Activated CD8-positive, alpha-beta T cell treated with anti-CD3 and anti-CD28 coated beads for 36 hours (primary cell): ENCODE results near the gene RAX2. TPM values are rescaled to one million over a fixed set of nuclear protein-coding genes. Genes with fewer than 3 reads are reported as not detected.

Experiments used
- ATAC-seq: fragments of 200-7000 bp; cut with Tn5 transposase; one replicate; pipeline ENCODE4 v1.10.0; 2021; ENCODE audit warnings: mild to moderate bottlenecking, moderate library complexity
- CTCF ChIA-PET: fragments of 350-600 bp; sonication (Branson Sonifier 250); formaldehyde crosslinking; loops from one replicate; lab custom pipeline; 2021; ENCODE audit warnings: antibody characterized with exemption; lab: Charles Lee
- POLR2A ChIA-PET: fragments of 350-600 bp; sonication (Branson Sonifier 250); formaldehyde crosslinking; loops from one replicate; lab custom pipeline; 2021; ENCODE audit warnings: antibody characterized with exemption; lab: Charles Lee
- DNase-seq: peaks from one replicate; pipeline ENCODE4 v3.0.0-alpha.2; 2020
- H3K27ac Mint-ChIP-seq: one replicate; pipeline ENCODE4 v1.8.0; 2021; ENCODE audit warnings: mild to moderate bottlenecking, mixed read lengths
- H3K27me3 Mint-ChIP-seq: one replicate; pipeline ENCODE4 v1.8.0; 2021; ENCODE audit warnings: mixed read lengths
- H3K36me3 Mint-ChIP-seq: one replicate; pipeline ENCODE4 v1.8.0; 2021; ENCODE audit warnings: low read depth, mixed read lengths
- H3K4me1 Mint-ChIP-seq: one replicate; pipeline ENCODE4 v1.8.0; 2021; ENCODE audit warnings: low read depth, mixed read lengths
- H3K4me3 Mint-ChIP-seq: one replicate; pipeline ENCODE4 v1.8.0; 2021; ENCODE audit warnings: mild to moderate bottlenecking, moderate library complexity, mixed read lengths
- H3K9me3 Mint-ChIP-seq: one replicate; pipeline ENCODE4 v1.8.0; 2021; ENCODE audit warnings: mixed read lengths
- intact Hi-C: fragments of 100-400 bp; cut with micrococcal nuclease; formaldehyde crosslinking; loops from one replicate; pipeline ENCODE4 v1.10.0; 2022
- total RNA-seq, 2 experiments: library from RNA; stranded (reverse); gene quantifications; one replicate each; pipeline ENCODE4 v1.2.3, GENCODE V29; 2021
- TF ChIP-seq, protein P1 (sequence below): fragments of 200-600 bp; IDR thresholded peaks from one replicate; pipeline ENCODE4 v1.8.0; 2022; ENCODE audit warnings: antibody characterized with exemption, mild to moderate bottlenecking

RAX2 gene
- total RNA-seq, 2 experiments from 2014 or later = not detected

DNA sequence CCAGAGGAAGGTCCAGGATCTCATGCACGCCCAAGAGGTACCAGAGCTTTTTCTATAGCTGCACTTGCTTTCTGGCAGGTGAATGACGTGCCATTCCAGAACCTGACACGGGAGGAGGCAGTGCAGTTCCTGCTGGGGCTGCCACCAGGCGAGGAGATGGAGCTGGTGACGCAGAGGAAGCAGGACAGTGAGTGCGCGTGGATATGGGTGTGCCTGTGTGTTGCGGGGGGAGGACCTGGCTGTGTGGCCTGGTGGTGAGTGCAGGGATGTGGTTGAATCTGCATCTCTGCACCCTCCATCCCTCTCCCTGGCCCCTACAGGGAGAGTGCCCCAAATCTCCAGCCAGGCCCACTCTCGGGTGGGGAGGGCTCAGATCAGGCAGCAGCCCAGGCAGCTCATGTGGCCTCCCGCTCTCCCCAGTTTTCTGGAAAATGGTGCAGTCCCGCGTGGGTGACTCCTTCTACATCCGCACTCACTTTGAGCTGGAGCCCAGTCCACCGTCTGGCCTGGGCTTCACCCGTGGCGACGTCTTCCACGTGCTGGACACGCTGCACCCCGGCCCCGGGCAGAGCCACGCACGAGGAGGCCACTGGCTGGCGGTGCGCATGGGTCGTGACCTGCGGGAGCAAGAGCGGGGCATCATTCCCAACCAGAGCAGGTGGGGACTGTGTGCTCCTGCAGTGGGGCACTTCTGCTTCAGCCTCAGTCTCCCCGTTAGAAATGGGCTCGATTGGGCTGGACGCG, 33.4 kb downstream of the RAX2 start:
- ATAC-seq (no peak), DNase-seq (no peak)
- TF ChIP-seq, protein P1, sequence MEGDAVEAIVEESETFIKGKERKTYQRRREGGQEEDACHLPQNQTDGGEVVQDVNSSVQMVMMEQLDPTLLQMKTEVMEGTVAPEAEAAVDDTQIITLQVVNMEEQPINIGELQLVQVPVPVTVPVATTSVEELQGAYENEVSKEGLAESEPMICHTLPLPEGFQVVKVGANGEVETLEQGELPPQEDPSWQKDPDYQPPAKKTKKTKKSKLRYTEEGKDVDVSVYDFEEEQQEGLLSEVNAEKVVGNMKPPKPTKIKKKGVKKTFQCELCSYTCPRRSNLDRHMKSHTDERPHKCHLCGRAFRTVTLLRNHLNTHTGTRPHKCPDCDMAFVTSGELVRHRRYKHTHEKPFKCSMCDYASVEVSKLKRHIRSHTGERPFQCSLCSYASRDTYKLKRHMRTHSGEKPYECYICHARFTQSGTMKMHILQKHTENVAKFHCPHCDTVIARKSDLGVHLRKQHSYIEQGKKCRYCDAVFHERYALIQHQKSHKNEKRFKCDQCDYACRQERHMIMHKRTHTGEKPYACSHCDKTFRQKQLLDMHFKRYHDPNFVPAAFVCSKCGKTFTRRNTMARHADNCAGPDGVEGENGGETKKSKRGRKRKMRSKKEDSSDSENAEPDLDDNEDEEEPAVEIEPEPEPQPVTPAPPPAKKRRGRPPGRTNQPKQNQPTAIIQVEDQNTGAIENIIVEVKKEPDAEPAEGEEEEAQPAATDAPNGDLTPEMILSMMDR = no peak
- Mint-ChIP-seq H3K4me3 (no peak overlapping the region), H3K36me3 (no peaks in the 10 kb centered on the region), H3K27me3 (no peaks in the 10 kb centered on the region), H3K27ac (no peak overlapping the region), H3K9me3 (no peaks in the 10 kb centered on the region), H3K4me1 (peaks cover 3% of the 10 kb centered on the region)
- intact Hi-C loops = no loop called here
- CTCF ChIA-PET = no interaction called here
- POLR2A ChIA-PET = interaction anchor here (0.7 kb wide), 1 partner anchor 91 kb away, joined by 3 read pairs; no protein-coding TSS in a partner anchor

GRCh38 chr19:3737487-3738205, 34.4 kb downstream of the RAX2 start:
- ChIA-PET CTCF (no interaction called here), POLR2A (interaction anchor here (0.7 kb wide), 1 partner anchor 92 kb away, joined by 3 read pairs; no protein-coding TSS in a partner anchor)
- no peaks in the 10 kb centered on the region for H3K27me3 Mint-ChIP-seq
- H3K9me3 Mint-ChIP-seq = no peaks in the 10 kb centered on the region
- H3K4me3 Mint-ChIP-seq = no peak overlapping the region
- H3K36me3 Mint-ChIP-seq = no peaks in the 10 kb centered on the region
- no peak overlapping the region for H3K27ac Mint-ChIP-seq
- intact Hi-C loops = no loop called here
- H3K4me1 Mint-ChIP-seq = peaks cover 3% of the 10 kb centered on the region
- ATAC-seq (no peak), DNase-seq (no peak)
- TF ChIP-seq, protein P1 = no peak

DNA sequence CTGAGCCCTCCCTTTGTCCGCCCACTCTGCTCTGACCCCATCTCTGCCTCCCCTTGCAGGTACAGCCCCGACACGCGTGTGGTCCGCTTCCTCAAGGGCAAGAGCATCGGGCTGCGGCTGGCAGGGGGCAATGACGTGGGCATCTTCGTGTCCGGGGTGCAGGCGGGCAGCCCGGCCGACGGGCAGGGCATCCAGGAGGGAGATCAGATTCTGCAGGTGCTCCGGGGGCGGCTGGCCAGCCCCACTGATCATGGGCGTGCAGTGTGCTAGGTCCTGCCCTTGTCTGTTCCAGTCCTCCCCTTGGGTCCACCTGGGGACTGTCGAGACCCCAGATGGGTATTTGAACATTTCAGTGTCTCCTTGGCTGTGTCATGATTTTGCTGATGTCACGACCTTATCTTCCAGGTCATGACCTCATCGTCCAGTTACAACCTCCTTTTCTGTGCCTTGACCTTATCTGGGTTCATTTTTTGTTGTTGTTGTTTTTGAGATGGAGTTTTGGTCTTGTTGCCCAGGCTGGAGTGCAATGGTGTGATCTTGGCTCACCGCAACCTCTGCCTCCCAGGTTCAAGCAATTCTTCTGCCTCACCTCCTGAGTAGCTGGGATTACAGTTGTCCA, 35.8 kb downstream of the RAX2 start:
- CTCF ChIA-PET = no interaction called here
- no peaks in the 10 kb centered on the region for H3K27me3 Mint-ChIP-seq

GRCh38 chr19:3734310-3734600, 37.8 kb downstream of the RAX2 start:
- Mint-ChIP-seq H3K27me3 (no peaks in the 10 kb centered on the region), H3K27ac (no peak overlapping the region), H3K4me1 (no peaks in the 10 kb centered on the region), H3K4me3 (no peak overlapping the region), H3K9me3 (no peaks in the 10 kb centered on the region), H3K36me3 (no peaks in the 10 kb centered on the region)
- ChIA-PET POLR2A (no interaction called here), CTCF (interaction anchor here (0.8 to 1.2 kb wide), 2 partner anchors 12 to 88 kb away, joined by 3 read pairs; no protein-coding TSS in a partner anchor)
- DNase-seq (no peak), ATAC-seq (no peak)
- TF ChIP-seq, protein P1 = no peak
- intact Hi-C loops = no loop called here

More for the DNA sequence above, 35.8 kb downstream of the RAX2 start:
- Mint-ChIP-seq H3K36me3 (no peaks in the 10 kb centered on the region), H3K27ac (no peak overlapping the region), H3K9me3 (no peaks in the 10 kb centered on the region), H3K4me1 (peaks cover 3% of the 10 kb centered on the region), H3K4me3 (no peak overlapping the region)
- POLR2A ChIA-PET = no interaction called here
- intact Hi-C loops = no loop called here
- DNase-seq (no peak), ATAC-seq (no peak)
- TF ChIP-seq, protein P1 = no peak
